NCI-H1694 treated with DMSO at 0.1 percent for 48 hours (cell line): ENCODE results near the gene FOXJ2.
"Not testable (repeated sequence)": the region's sequence is repeated elsewhere in the genome, so short reads cannot be mapped to it uniquely, and the experiment has no call there.

Source experiments
- DNase-seq: peaks from one replicate; lab custom pipeline; 2025; lab: John Stamatoyannopoulos, UW

The FOXJ2 gene

GRCh38 chr12:8065991-8066594 lies 33.6 kb downstream of the FOXJ2 start, which contains the start of gene C3AR1:
Gene C3AR1 (minus strand): TSS chr12:8066359. CDS start chr12:8060185, 6,174 bp downstream.
- DNase-seq: no peak

GRCh38 chr12:8069582-8069981 lies 37.1 kb downstream of the FOXJ2 start:
- DNase-seq: no peak

DNA sequence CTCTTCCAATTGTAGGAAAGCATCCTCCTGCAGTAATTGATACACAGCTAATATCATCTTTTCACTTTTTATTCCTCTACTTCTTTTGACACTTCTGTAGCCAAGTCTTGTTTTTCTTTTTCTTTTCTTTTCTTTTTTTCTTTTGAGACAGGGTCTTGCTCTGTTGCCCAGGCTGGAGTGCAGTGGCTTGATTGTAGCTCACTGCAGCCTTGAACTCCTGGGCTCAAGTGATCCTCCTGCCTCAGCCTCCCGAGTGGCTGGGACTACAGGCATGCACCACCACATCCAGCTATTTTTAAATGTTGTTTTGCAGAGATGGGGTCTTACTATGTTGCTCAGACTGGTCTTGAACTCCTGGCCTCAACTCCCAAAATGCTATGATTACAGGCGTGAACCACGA lies 39.3 kb downstream of the FOXJ2 start:
- not testable (repeated sequence) for DNase-seq

DNA sequence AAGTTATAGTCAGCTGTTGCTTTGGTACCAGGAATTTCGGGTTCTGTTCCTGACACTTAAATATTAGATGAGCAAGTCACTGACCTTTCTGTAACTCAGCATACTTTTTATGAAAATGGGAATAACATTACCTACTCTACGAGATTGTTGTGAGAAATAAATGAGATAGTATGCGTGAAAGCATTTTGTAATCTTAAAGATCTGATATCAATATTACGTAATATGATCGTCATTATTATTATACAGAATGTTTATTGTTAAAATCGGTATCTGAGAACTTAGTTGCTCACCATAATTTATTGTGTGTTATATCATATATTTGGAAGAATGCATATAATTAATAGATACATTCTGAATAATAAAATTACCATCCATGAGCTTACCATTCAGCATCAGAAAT lies 43.4 kb downstream of the FOXJ2 start:
- DNase-seq: no peak

- DNase-seq: no peak
Measured at GRCh38 chr12:8076366-8076765, 43.9 kb downstream of the FOXJ2 start.

DNA sequence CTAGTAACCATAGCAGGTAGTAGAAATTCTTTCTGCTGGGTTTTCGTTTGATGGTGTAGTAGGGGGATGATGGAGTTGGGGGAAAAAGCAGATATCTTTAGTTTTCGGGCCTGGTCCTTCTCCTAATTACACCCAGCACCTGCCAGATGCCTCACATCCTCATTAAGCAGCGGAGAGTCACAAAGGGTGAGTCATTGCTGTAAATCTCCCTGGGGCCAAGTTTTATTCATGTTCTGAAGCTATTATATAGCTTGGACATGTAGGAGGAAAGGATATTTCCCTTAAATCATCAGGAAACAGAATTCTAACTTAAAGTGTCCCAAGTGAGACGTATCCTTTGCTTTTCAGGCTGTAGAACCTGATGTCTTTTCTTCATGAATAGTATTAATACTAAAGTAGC lies 44.7 kb downstream of the FOXJ2 start:
- DNase-seq: no peak

- peak; percentile 35 for DNase-seq
Measured at GRCh38 chr12:8078398-8078797, 45.9 kb downstream of the FOXJ2 start.

DNA sequence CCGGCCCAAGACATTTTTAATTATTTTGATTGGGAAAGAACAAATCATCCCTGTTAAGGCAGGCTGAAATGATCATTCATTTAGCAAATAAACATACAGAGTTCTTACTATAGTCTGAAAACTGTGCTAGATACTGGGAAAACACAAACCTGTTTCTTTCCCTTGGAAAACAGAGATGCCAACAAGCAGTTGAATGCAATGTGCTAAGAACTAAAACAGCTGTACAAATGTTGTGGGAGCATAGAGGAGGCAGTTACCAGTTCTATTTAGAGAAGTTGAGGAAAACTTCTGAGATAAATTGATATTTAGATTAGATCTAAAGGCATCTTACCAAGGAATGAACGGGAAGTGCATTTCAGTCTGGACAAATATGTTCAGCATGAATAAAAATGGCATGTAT lies 46.4 kb downstream of the FOXJ2 start:
- no peak for DNase-seq

- no peak for DNase-seq
Measured at GRCh38 chr12:8080120-8080519, 47.6 kb downstream of the FOXJ2 start.

- no peak for DNase-seq
Measured at GRCh38 chr12:8081251-8081920, 48.9 kb downstream of the FOXJ2 start.

DNA sequence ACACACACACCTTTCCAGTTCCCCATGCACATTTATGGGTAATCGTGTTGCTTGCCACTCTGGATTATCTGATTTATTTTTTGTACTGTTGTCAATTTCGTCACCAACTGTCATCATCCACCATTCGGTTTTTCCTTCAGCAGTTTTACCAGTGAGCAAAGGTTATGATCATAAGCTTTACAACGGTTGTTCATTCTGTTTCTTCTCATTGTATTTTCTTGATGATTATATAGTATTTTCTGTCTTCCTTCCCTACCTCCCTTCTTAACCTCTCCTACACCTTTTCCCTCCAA lies 50.2 kb downstream of the FOXJ2 start:
- no peak for DNase-seq

- not testable (repeated sequence) for DNase-seq
Measured at GRCh38 chr12:8084351-8084750, 51.8 kb downstream of the FOXJ2 start.

DNA sequence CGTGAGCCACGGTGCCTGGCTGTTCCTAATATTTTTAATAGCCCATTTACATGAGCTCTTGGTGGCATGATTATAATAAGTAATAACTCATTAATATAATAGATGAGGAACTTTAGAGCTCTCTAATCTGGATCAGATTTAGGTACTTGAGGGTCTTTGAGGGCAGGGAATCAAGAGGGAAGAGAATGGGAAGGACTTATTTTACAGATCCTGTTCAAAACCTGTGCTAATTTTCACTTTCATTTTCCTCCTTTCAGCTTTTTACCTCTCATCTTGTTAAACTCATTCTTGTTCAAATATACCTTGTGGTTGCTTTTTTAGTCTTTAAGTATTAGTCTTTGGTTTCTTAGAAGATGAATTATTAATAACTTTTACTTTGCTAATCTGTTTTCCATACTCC lies 55.1 kb downstream of the FOXJ2 start:
- DNase-seq: no peak

DNA sequence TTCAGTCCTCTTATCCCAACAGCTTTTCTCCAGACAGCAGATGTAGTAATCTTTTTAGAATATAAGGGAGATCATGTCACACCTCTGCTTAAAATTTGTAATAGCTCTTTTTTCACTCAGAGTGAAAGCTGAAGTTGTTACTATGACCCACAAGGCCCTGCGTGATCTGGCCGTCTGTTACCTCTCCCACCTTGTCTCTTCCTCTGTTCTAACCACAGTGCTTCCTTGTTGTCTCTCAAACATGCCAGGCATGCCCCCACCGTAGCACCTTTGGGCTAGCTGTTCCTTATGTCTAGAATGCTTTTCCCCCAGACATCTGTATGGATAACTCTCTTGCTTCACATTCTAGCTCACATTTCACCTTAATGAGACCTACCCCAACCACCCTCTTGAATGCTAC lies 56.1 kb downstream of the FOXJ2 start:
- no peak for DNase-seq

DNA sequence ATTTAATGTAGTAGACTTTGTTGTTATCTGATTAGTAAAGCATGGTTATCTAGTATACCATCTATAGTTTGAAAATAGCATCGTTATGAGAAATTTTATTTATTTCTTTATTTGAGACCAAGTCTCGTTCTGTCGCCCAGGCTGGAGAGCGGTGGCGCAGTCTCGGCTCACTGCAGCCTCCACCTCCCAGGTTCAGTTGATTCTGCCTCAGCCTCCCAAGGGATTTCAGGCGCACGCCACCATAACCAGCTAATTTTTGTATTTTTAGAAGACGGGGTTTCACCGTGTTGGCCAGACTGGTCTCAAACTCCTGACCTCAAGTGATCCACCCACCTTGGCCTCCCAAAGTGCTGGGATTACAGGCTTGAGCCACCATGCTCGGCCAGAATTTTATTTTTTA lies 56.8 kb downstream of the FOXJ2 start:
- DNase-seq: not testable (repeated sequence)

DNA sequence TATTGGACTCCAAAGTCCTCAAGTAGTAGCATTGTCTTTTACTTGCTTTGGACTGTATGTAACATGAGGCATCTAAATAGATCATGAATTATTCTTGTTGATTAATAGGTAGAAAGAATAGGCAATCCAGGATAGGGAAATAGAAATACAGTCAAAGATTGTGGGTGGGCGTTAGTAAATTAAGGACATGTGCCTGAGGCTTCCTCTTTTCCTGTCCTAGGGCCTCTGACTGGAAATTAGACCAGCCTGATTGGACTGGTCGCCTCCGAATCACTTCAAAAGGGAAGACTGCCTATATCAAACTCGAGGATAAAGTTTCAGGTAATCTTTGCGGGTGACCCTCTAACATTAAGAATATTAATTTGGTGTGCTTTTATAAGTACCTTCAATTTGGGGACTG lies 57.2 kb downstream of the FOXJ2 start:
- DNase-seq: no peak

- no peak for DNase-seq
Measured at GRCh38 chr12:8093291-8093690, 60.8 kb downstream of the FOXJ2 start.

DNA sequence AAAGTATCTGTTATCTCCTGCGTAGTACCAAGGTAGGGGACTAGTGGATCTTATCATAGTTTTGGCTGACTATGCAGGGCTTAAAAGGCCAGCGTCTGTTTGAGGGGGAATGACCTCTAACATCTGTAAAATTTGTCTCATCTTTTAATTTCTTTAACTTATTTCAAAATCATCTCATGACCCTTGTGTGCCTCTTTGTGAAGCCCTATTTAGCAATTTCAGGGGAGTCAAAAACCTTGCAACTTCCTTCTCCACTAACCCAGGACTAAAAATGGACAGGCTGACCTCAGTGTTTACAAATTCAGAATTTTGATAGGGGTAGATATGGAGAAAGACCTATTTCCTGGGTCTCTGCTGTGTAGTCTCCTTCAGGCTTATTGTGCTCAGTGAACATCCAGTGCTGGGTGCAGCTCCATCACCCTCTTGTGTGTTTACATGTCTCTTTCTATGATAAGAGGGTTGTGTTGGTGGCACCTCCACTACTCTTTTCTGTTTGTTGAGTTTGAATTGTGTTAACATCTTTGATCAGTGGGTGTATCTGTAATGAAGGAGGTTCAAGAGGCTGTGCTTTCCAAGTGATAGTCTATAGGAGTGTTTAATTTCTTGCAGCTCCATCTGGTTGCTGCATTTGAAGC lies 63.9 kb downstream of the FOXJ2 start:
- no peak for DNase-seq

DNA sequence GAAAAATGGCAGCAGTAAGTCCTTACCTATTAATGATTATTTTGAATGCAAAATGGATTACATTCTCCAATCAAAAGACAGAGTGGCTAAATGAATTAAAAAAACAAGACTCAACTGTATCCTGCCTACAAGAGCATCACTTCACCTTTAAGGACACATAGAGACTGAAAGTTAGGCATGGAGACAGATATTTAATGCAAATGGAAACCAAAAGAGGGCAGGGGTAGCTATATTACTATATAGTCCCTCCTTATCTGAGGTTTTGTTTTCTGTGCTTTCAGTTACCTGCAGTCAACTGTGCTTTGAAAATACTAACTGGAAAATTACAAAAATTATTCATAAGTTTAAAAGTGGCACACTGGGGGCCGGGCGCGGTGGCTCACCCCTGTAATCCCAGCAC lies 66.7 kb downstream of the FOXJ2 start:
- DNase-seq: no peak
